ENCODE data around the gene PLEKHB2. TPM values are rescaled to one million over a fixed set of nuclear protein-coding genes. Genes with fewer than 3 reads are reported as not detected.

The PLEKHB2 gene
- total and polyA plus RNA-seq, 8 donors: 7.8 to 28.3 (median 18.4) TPM

- no peak for DNase-seq
- TF ChIP-seq, protein P1, sequence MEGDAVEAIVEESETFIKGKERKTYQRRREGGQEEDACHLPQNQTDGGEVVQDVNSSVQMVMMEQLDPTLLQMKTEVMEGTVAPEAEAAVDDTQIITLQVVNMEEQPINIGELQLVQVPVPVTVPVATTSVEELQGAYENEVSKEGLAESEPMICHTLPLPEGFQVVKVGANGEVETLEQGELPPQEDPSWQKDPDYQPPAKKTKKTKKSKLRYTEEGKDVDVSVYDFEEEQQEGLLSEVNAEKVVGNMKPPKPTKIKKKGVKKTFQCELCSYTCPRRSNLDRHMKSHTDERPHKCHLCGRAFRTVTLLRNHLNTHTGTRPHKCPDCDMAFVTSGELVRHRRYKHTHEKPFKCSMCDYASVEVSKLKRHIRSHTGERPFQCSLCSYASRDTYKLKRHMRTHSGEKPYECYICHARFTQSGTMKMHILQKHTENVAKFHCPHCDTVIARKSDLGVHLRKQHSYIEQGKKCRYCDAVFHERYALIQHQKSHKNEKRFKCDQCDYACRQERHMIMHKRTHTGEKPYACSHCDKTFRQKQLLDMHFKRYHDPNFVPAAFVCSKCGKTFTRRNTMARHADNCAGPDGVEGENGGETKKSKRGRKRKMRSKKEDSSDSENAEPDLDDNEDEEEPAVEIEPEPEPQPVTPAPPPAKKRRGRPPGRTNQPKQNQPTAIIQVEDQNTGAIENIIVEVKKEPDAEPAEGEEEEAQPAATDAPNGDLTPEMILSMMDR (IDR thresholded peaks at IDR 0.05): no peak
- Histone ChIP-seq H3K27me3 (no peaks in the 10 kb centered on the region), H3K4me3 (peak overlapping the region in 1 of 4 donors; percentile 65), H3K4me1 (peaks cover 0 to 18% (median 0%) of the 10 kb centered on the region in 3 donors), H3K9me3 (no peaks in the 10 kb centered on the region), H3K36me3 (no peaks in the 10 kb centered on the region), H3K27ac (peak overlapping the region in 1 of 4 donors; percentile 97)
- FAIRE-seq: no peak
- no peak for ATAC-seq
- WGBS, 2 donors: 56 to 61% methylated on average over 22 of the region's 22 CpGs
- intact Hi-C loops (cut with DNase I): no loop called here
These were observed 10.5 kb upstream of the PLEKHB2 start for GRCh38 chr2:131094463-131095281.

GRCh38 chr2:131103165-131103564 lies 2.0 kb upstream of the PLEKHB2 start:
- no peak for FAIRE-seq
- TF ChIP-seq, protein P1 (IDR thresholded peaks at IDR 0.05): no peak
- Histone ChIP-seq H3K9me3 (no peaks in the 10 kb centered on the region), H3K4me3 (no peak overlapping the region), H3K36me3 (no peaks in the 10 kb centered on the region), H3K27me3 (no peaks in the 10 kb centered on the region), H3K27ac (no peak overlapping the region), H3K4me1 (peaks cover 0 to 17% (median 15%) of the 10 kb centered on the region in 3 donors)
- 84 to 90% methylated on average over 2 of the region's 2 CpGs for WGBS, 2 donors
- DNase-seq: no peak
- no peak for ATAC-seq
- intact Hi-C loops (cut with DNase I): no loop called here

DNA sequence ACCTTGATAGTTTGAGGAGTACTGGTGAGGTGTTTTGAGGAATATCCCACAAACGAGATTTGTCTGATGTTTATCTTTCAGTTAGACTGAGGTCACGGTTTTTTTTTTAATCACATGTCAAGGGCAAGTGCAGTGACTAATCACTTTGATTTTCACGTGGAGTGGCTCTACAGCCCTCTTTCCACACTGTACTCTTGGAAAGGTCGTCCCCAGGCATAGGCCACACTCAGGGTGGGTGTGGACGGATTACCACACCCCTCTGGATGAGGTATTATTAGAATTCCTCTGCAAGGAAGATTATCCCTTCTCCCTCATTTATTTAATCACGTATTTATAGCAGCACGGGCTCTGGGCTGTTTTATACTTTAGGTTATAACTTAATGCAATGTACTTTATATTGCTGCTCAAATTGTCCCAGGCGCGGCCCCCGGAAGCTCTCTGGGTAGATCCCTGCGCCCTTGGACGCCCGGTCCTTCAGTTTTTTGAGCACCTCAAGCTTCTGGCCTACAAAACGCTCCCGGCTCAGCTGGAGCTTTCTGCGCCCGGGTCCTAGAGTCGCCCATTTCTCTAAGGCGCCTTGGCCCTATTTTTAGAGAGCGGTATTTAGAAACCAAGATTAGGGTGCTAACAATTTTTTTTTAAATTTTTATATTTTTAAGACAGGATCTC lies 515 bp upstream of the PLEKHB2 start:
- DNase-seq (peak in 5 of 6 donors; percentile 29 to 84 (median 33)), ATAC-seq (peak; percentile 72 to 80 (median 75)), FAIRE-seq (peak; percentile 47)
- peaks cover 0 to 17% (median 15%) of the 10 kb centered on the region in 3 donors for H3K4me1 ChIP-seq
- no peaks in the 10 kb centered on the region for H3K27me3 ChIP-seq
- whole genome bisulfite sequencing, 2 donors: 0 to 1% methylated on average over 20 of the region's 20 CpGs
- no peaks in the 10 kb centered on the region for H3K36me3 ChIP-seq
- H3K9me3 ChIP-seq: no peaks in the 10 kb centered on the region
- peak overlapping the region; percentile 69 to 91 (median 82) for H3K4me3 ChIP-seq
- H3K27ac ChIP-seq: peak overlapping the region; percentile 76 to 92 (median 90)
- intact Hi-C loops (cut with DNase I): no loop called here
- TF ChIP-seq, protein P1 (IDR thresholded peaks at IDR 0.05): no peak

DNA sequence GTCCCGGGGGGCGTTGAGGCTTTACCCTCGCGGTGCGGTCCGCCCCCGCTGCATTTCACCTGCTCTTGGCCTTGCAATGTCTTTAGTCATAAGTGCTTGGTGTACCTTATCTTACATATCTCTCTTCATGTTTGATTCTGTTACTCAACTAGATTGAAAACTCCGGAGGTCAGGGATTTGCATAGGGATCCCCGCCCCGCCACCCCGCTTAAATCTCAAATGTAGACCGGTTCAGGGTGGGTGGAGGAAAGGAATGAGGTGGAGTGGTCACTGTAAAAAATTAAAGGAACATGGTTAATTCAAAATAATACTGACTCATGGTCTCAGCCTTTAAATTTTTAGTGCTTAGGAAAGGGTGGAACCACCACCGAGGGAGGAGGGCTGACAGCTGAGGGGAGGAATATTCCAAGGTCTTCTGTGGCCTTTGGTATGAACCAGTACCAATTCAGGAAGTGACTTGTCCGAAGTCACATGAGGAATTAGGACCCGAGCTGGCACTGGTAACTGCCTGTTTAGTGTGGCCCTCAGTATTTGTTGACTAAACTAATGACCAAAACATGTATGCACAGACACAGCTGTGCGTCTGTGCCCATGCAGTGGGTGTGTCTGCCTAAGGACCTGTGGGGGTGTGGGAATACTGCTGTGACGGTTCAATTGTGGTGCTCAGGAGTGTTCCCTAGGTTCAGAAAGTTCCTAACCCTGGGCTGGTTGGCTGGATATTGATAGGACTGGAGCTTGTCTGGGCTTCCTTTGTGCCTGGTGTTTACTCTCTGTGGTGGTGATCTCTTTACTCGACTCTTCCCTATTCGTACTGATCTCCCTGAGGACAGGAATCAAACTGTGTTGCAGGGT lies 1.0 kb downstream of the PLEKHB2 start:
- no peaks in the 10 kb centered on the region for H3K36me3 ChIP-seq
- H3K4me3 ChIP-seq: peak overlapping the region; percentile 69 to 91 (median 82)
- H3K9me3 ChIP-seq: no peaks in the 10 kb centered on the region
- ATAC-seq: peak; percentile 38 to 67 (median 59)
- no peak for FAIRE-seq
- intact Hi-C loops (cut with DNase I): no loop called here
- H3K27ac ChIP-seq: peak overlapping the region; percentile 76 to 92 (median 90)
- no peaks in the 10 kb centered on the region for H3K27me3 ChIP-seq
- peaks cover 0 to 17% (median 15%) of the 10 kb centered on the region in 3 donors for H3K4me1 ChIP-seq
- peak in 4 of 6 donors; percentile 29 to 47 (median 38) for DNase-seq
- 1% methylated on average over 19 of the region's 19 CpGs for WGBS, 2 donors
- TF ChIP-seq, protein P1 (IDR thresholded peaks at IDR 0.05): no peak

All from pancreas (tissue), 10 donors.